ENCODE results near the gene CP. TPM values are rescaled to one million over a fixed set of nuclear protein-coding genes. Genes with fewer than 3 reads are reported as not detected.
A peak's percentile ranks its signal among the peaks of the same experiment; 100 is the strongest.

The CP gene
- total and polyA plus RNA-seq, 7 experiments from 2014 or later, result 0.43 to 1.3 (median 0.69) TPM; not detected in 4

DNA sequence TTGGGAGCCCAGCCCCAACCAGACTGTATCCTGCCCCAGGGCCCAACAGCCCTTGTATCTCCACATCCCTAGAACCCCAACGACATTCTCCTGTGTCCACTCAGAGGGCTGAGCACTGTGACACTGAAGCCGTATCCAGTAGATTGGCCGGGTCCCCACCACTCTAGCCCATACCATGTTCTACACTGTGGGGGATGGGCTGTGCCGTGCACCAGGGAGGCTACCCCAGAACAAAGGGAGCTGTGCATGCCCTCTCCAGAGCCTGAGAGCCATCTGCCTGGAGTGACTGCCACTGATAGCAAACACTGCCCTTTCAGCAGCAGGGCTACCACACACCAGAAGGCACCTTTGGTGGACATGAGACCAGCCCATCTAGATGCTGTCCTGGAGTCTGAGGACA, 37.1 kb upstream of the CP start:
- no peak for DNase-seq
- H3K27ac Mint-ChIP-seq, result no peak overlapping the region
- Histone ChIP-seq H3K4me1 (ENCODE audit: control insufficient read depth in 2 of 2, insufficient read depth in 2 of 2, low read length in 2 of 2) (no peaks in the 10 kb centered on the region), H3K9me3 (ENCODE audit: control insufficient read depth in 2 of 3, low read length in 3 of 3) (no peaks in the 10 kb centered on the region), H3K27me3 (ENCODE audit: control insufficient read depth in 2 of 2, insufficient read depth in 2 of 2, low read length in 2 of 2) (no peaks in the 10 kb centered on the region), H3K27ac (ENCODE audit: low read depth, low read length) (no peak overlapping the region), H3K36me3 (ENCODE audit: control insufficient read depth in 2 of 3, insufficient read depth in 3 of 3, low read length in 3 of 3) (no peaks in the 10 kb centered on the region), H3K4me3 (ENCODE audit: low read length) (no peak overlapping the region)
- intact Hi-C loops (cut with micrococcal nuclease), result no loop called here
- H3K36me3 Mint-ChIP-seq, result no peaks in the 10 kb centered on the region
- H3K9me3 Mint-ChIP-seq, result peaks cover 0 to 3% (median 0%) of the 10 kb centered on the region in 11 donors
- no peak overlapping the region for H3K4me3 Mint-ChIP-seq
- ChIA-PET CTCF (no interaction called here), POLR2A (no interaction called here)
- no peak for ATAC-seq
- H3K4me1 Mint-ChIP-seq, result peaks cover 0 to 7% (median 0%) of the 10 kb centered on the region in 7 donors
- H3K27me3 Mint-ChIP-seq, result peaks cover 0 to 35% (median 8%) of the 10 kb centered on the region in 5 donors

DNA sequence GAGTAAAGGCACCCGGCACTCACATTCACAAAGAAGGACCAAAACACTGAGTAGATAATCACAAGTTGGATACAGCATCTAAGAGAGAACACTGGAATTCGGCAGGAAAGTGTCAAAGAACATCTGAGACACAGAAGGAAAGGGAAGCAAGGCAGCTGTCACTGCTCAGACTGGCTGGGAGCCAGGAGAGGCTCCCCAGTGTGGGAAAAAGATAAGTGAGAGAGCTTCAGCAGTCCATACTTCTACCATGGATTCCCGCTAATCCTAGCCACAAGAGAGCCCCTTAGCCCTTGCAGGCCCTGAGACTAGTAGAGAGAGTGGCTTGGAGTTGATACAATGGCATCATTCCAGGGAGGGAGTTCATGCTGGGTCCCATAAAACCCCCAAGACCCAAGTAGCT, 36.7 kb upstream of the CP start:
- intact Hi-C loops (cut with micrococcal nuclease), result no loop called here
- ChIA-PET POLR2A (no interaction called here), CTCF (interaction anchor here (0.7 kb wide), 1 partner anchor 10 kb away, joined by 3 read pairs; no protein-coding TSS in a partner anchor)
- Mint-ChIP-seq H3K36me3 (no peaks in the 10 kb centered on the region), H3K27me3 (peaks cover 0 to 32% (median 8%) of the 10 kb centered on the region in 5 donors), H3K4me1 (peaks cover 0 to 7% (median 0%) of the 10 kb centered on the region in 7 donors), H3K9me3 (peaks cover 0 to 3% (median 0%) of the 10 kb centered on the region in 11 donors), H3K27ac (no peak overlapping the region), H3K4me3 (no peak overlapping the region)
- Histone ChIP-seq H3K27ac (ENCODE audit: low read depth, low read length) (no peak overlapping the region), H3K4me1 (ENCODE audit: control insufficient read depth in 2 of 2, insufficient read depth in 2 of 2, low read length in 2 of 2) (no peaks in the 10 kb centered on the region), H3K4me3 (ENCODE audit: low read length) (no peak overlapping the region), H3K36me3 (ENCODE audit: control insufficient read depth in 2 of 3, insufficient read depth in 3 of 3, low read length in 3 of 3) (no peaks in the 10 kb centered on the region), H3K9me3 (ENCODE audit: control insufficient read depth in 2 of 3, low read length in 3 of 3) (no peaks in the 10 kb centered on the region), H3K27me3 (ENCODE audit: control insufficient read depth in 2 of 2, insufficient read depth in 2 of 2, low read length in 2 of 2) (no peaks in the 10 kb centered on the region)
- ATAC-seq (no peak), DNase-seq (no peak)

DNA sequence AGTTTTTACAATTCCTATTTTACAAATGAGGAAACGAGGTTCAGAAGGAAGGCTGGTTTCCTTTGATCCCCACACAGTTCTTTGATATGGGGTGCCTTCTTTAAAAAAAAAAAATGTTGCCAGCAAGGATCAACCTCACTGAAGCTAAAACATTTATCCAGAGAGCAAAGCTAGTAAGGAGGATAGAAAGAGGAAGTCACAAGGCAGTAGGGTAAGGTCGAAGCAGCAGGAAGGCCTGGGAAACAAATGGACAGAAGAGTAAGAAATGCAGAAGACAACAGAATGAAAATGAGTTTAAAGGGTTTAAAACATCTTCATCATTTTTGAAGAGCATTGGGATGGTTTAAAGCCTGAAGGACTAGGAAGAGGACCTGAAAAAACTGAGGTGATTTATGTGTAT, 30.6 kb upstream of the CP start:
- no peak for ATAC-seq
- peak overlapping the region in 1 of 9 donors; percentile 0 for H3K27ac Mint-ChIP-seq
- Histone ChIP-seq H3K27ac (ENCODE audit: low read depth, low read length) (no peak overlapping the region), H3K27me3 (ENCODE audit: control insufficient read depth in 2 of 2, insufficient read depth in 2 of 2, low read length in 2 of 2) (no peaks in the 10 kb centered on the region), H3K4me3 (ENCODE audit: low read length) (no peak overlapping the region), H3K36me3 (ENCODE audit: control insufficient read depth in 2 of 3, insufficient read depth in 3 of 3, low read length in 3 of 3) (no peaks in the 10 kb centered on the region), H3K9me3 (ENCODE audit: control insufficient read depth in 2 of 3, low read length in 3 of 3) (no peaks in the 10 kb centered on the region), H3K4me1 (ENCODE audit: control insufficient read depth in 2 of 2, insufficient read depth in 2 of 2, low read length in 2 of 2) (no peaks in the 10 kb centered on the region)
- POLR2A ChIA-PET, result no interaction called here
- H3K4me3 Mint-ChIP-seq, result no peak overlapping the region
- intact Hi-C loops (cut with micrococcal nuclease), result loop anchor here in 1 of 2 donors (1.0 kb wide), 1 partner anchor 8 kb away; no protein-coding TSS in a partner anchor
- H3K36me3 Mint-ChIP-seq, result peaks cover 0 to 2% (median 0%) of the 10 kb centered on the region in 5 donors
- no peak for DNase-seq
- no peaks in the 10 kb centered on the region for H3K9me3 Mint-ChIP-seq
- peaks cover 0 to 14% (median 6%) of the 10 kb centered on the region in 5 donors for H3K27me3 Mint-ChIP-seq
- CTCF ChIA-PET, result no interaction called here
- peaks cover 0 to 15% (median 0%) of the 10 kb centered on the region in 7 donors for H3K4me1 Mint-ChIP-seq

DNA sequence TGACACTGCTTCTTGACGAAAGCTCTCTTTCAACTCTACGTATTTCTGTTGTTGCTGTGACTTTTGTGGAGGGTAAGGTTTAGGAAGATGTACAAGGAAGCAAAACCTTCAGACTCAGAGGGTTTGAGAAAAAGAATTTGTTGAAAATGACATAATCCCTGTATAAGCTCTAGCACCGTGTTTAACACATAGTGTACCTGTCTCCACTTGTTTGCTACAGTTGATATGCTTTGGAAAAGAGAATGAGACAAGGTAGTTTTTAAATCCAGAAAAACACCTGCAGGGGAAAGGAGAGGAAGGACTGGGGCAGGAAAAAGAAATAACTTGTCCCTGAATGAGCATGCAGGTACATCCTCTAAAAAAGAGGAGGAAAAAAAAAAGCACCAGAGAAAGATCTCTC, 29.6 kb upstream of the CP start:
- Mint-ChIP-seq H3K27me3 (peaks cover 0 to 14% (median 3%) of the 10 kb centered on the region in 5 donors), H3K27ac (no peak overlapping the region), H3K4me3 (no peak overlapping the region), H3K36me3 (peaks cover 0 to 2% (median 0%) of the 10 kb centered on the region in 5 donors), H3K9me3 (no peaks in the 10 kb centered on the region), H3K4me1 (peaks cover 0 to 21% (median 0%) of the 10 kb centered on the region in 7 donors)
- POLR2A ChIA-PET, result no interaction called here
- no peak overlapping the region for H3K27ac ChIP-seq (ENCODE audit: low read depth, low read length)
- no peaks in the 10 kb centered on the region for H3K4me1 ChIP-seq (ENCODE audit: control insufficient read depth in 2 of 2, insufficient read depth in 2 of 2, low read length in 2 of 2)
- intact Hi-C loops (cut with micrococcal nuclease), result no loop called here
- CTCF ChIA-PET, result no interaction called here
- DNase-seq, result no peak
- H3K9me3 ChIP-seq (ENCODE audit: control insufficient read depth in 2 of 3, low read length in 3 of 3), result no peaks in the 10 kb centered on the region
- H3K36me3 ChIP-seq (ENCODE audit: control insufficient read depth in 2 of 3, insufficient read depth in 3 of 3, low read length in 3 of 3), result no peaks in the 10 kb centered on the region
- no peak for ATAC-seq
- H3K4me3 ChIP-seq (ENCODE audit: low read length), result no peak overlapping the region
- H3K27me3 ChIP-seq (ENCODE audit: control insufficient read depth in 2 of 2, insufficient read depth in 2 of 2, low read length in 2 of 2), result no peaks in the 10 kb centered on the region

DNA sequence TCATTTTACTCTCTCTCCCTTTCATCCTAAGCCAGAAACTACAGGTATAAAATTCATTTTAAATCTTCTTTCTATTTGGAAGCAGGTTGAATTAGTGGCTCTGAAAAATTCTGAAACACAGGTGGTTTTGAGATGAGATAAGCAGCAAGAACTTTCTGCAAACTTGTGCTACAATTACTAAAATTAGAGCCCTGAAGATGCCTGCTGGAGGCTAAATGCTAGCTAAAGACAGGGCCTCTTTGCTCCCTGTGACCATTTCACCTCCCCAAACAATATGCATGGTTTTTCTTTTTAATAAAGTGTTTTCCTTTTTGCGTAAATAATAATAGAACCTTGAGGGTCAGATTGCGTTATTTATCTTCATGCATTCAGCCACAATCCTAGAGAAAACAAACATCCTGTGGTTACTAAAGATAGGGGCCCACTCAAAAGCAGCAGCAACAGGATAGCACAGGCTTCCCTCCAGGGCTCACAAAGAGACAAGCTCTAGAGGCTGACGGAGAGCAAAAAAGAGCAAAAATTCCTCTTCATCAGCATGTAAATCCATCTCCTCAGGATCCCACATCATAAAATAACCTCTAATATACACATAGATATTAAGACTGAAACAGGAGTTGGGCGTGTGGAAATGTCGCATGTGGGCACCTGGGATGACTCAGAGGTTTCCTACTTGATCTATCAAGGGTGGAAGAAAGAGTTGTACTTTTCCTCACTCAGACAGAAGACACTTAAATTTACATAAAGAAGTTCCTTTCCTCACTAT, 26.5 kb upstream of the CP start:
- H3K36me3 ChIP-seq (ENCODE audit: control insufficient read depth in 2 of 3, insufficient read depth in 3 of 3, low read length in 3 of 3), result no peaks in the 10 kb centered on the region
- ChIA-PET POLR2A (no interaction called here), CTCF (no interaction called here)
- no peak overlapping the region for H3K4me3 ChIP-seq (ENCODE audit: low read length)
- H3K4me3 Mint-ChIP-seq, result peak overlapping the region in 1 of 10 donors; percentile 12
- H3K36me3 Mint-ChIP-seq, result peaks cover 0 to 7% (median 0%) of the 10 kb centered on the region in 5 donors
- H3K4me1 Mint-ChIP-seq, result peaks cover 0 to 41% (median 8%) of the 10 kb centered on the region in 7 donors
- no peak overlapping the region for H3K27ac ChIP-seq (ENCODE audit: low read depth, low read length)
- H3K9me3 ChIP-seq (ENCODE audit: control insufficient read depth in 2 of 3, low read length in 3 of 3), result no peaks in the 10 kb centered on the region
- peak in 1 of 9 donors; percentile 46 for DNase-seq
- no peaks in the 10 kb centered on the region for H3K9me3 Mint-ChIP-seq
- peaks cover 0 to 7% (median 3%) of the 10 kb centered on the region in 5 donors for H3K27me3 Mint-ChIP-seq
- no peaks in the 10 kb centered on the region for H3K4me1 ChIP-seq (ENCODE audit: control insufficient read depth in 2 of 2, insufficient read depth in 2 of 2, low read length in 2 of 2)
- intact Hi-C loops (cut with micrococcal nuclease), result no loop called here
- no peak for ATAC-seq
- no peaks in the 10 kb centered on the region for H3K27me3 ChIP-seq (ENCODE audit: control insufficient read depth in 2 of 2, insufficient read depth in 2 of 2, low read length in 2 of 2)
- H3K27ac Mint-ChIP-seq, result peak overlapping the region in 1 of 9 donors; percentile 36

DNA sequence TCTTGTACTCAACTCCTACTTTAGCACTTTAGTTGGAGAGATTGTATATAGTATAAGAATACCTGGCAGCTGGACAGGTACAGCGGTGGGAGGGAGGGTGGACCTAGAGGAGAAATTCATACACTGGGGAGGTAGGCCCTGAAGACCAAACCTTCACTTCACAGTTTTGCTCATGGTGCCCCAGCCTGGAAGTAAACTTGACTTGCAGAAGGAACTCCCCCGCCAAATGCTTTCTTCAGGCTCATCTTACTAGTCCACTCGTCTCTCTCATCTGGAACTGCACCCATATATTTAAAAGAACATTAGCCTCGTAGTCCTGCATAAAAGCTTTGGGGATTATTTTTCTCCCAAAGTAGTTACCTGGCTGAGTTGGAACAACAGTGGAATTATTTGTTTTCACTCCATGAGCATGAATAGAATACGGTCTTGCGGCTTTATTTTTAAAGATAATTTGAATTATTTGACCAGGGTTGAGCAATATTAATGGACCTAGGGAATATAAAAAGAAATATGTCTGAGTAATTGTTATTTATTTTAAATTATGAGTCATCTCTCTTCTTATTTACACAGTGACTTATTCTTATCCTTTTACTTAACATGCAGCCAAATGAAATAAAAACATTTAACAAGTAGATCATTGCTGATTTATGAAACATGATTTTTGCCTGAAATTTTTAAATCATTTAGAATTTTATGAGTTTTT, 25.5 kb upstream of the CP start:
- ATAC-seq (no peak), DNase-seq (no peak)
- intact Hi-C loops (cut with micrococcal nuclease), result no loop called here
- H3K9me3 ChIP-seq (ENCODE audit: control insufficient read depth in 2 of 3, low read length in 3 of 3), result no peaks in the 10 kb centered on the region
- H3K36me3 ChIP-seq (ENCODE audit: control insufficient read depth in 2 of 3, insufficient read depth in 3 of 3, low read length in 3 of 3), result no peaks in the 10 kb centered on the region
- no peak overlapping the region for H3K27ac Mint-ChIP-seq
- H3K4me1 Mint-ChIP-seq, result peaks cover 0 to 41% (median 7%) of the 10 kb centered on the region in 7 donors
- POLR2A ChIA-PET, result no interaction called here
- H3K4me3 ChIP-seq (ENCODE audit: low read length), result no peak overlapping the region
- no peaks in the 10 kb centered on the region for H3K27me3 ChIP-seq (ENCODE audit: control insufficient read depth in 2 of 2, insufficient read depth in 2 of 2, low read length in 2 of 2)
- peaks cover 0 to 7% (median 3%) of the 10 kb centered on the region in 5 donors for H3K27me3 Mint-ChIP-seq
- peaks cover 0 to 7% (median 0%) of the 10 kb centered on the region in 5 donors for H3K36me3 Mint-ChIP-seq
- no peak overlapping the region for H3K27ac ChIP-seq (ENCODE audit: low read depth, low read length)
- no peaks in the 10 kb centered on the region for H3K4me1 ChIP-seq (ENCODE audit: control insufficient read depth in 2 of 2, insufficient read depth in 2 of 2, low read length in 2 of 2)
- no peak overlapping the region for H3K4me3 Mint-ChIP-seq
- CTCF ChIA-PET, result no interaction called here
- H3K9me3 Mint-ChIP-seq, result no peaks in the 10 kb centered on the region
